Liver (tissue), 3 donors: Measurements from ENCODE around the gene MRPS14.

Experiments
- GABPA ChIP-seq, 2 donors: IDR thresholded peaks in 1 of 2; conservative IDR thresholded peaks in 1 of 2; 2 replicates each; pipeline ENCODE4 v1.6.1; 2016; ENCODE audit warnings: antibody characterized with exemption in 2 of 2, mild to moderate bottlenecking in 1 of 2, moderate library complexity in 1 of 2
- TAF1 ChIP-seq: conservative IDR thresholded peaks from 2 replicates; pipeline ENCODE4 v1.6.1; 2016; ENCODE audit warnings: antibody characterized with exemption, mild to moderate bottlenecking
- TF ChIP-seq, protein P1 (sequence below): fragments of 150-350 bp; IDR thresholded peaks from 2 replicates; pipeline ENCODE4 v1.5.1; 2017; ENCODE audit warnings: improper control_type of control experiment, low read depth, low read length; ENCODE audit not compliant: missing input control
- TF ChIP-seq, protein P2 (sequence below): IDR thresholded peaks from 2 replicates; pipeline ENCODE4 v1.6.1; 2016; ENCODE audit warnings: antibody characterized with exemption
- donor health status: healthy.
- donor health status: healthy.

GRCh38 chr1:174997041-174997440 is 26.2 kb downstream of the MRPS14 start:
- TF ChIP-seq, protein P1, sequence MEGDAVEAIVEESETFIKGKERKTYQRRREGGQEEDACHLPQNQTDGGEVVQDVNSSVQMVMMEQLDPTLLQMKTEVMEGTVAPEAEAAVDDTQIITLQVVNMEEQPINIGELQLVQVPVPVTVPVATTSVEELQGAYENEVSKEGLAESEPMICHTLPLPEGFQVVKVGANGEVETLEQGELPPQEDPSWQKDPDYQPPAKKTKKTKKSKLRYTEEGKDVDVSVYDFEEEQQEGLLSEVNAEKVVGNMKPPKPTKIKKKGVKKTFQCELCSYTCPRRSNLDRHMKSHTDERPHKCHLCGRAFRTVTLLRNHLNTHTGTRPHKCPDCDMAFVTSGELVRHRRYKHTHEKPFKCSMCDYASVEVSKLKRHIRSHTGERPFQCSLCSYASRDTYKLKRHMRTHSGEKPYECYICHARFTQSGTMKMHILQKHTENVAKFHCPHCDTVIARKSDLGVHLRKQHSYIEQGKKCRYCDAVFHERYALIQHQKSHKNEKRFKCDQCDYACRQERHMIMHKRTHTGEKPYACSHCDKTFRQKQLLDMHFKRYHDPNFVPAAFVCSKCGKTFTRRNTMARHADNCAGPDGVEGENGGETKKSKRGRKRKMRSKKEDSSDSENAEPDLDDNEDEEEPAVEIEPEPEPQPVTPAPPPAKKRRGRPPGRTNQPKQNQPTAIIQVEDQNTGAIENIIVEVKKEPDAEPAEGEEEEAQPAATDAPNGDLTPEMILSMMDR = no peak
- TF ChIP-seq TAF1 (no peak), GABPA (IDR thresholded peaks at IDR 0.05 in 1 of 2, conservative IDR thresholded peaks at IDR 0.05 in 1 of 2) (no peak)
- TF ChIP-seq, protein P2, sequence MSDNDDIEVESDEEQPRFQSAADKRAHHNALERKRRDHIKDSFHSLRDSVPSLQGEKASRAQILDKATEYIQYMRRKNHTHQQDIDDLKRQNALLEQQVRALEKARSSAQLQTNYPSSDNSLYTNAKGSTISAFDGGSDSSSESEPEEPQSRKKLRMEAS = no peak
